Endothelial cell of umbilical vein (primary cell): ENCODE data around the gene LRP1B. TPM values are rescaled to one million over a fixed set of nuclear protein-coding genes. Genes with fewer than 3 reads are reported as not detected.

Experiments used
- BruUV-seq: library from RNA; stranded (reverse); fragments of 400-500 nt; replicated peaks from 2 replicates; lab custom pipeline; 2021; lab: Mats Ljungman, UMichigan
- CTCF ChIA-PET: fragments of 300-600, 350-600 bp; sonication (Branson Sonifier 250); formaldehyde crosslinking; loops from one replicate; lab custom pipeline; 2021; ENCODE audit warnings: antibody characterized with exemption, inconsistent platforms; lab: Charles Lee
- POLR2A ChIA-PET: fragments of 300-600, 350-600 bp; sonication (Branson Sonifier 250); formaldehyde crosslinking; loops from one replicate; lab custom pipeline; 2021; ENCODE audit warnings: antibody characterized with exemption, inconsistent platforms; lab: Charles Lee
- DNase-seq: peaks from one replicate; pipeline ENCODE4 v3.0.0-alpha.2; 2011; ENCODE audit warnings: low read depth, low spot score
- FAIRE-seq: peaks from 2 replicates; lab custom pipeline; 2011; peaks lifted over from hg19 to GRCh38; lab: Jason Lieb, UNC
- H2AFZ ChIP-seq: 2 replicates; pipeline ENCODE4 v1.6.0; 2012; ENCODE audit warnings: low read depth, low read length, control low read depth, inconsistent platforms
- H3K27ac ChIP-seq: 2 replicates; pipeline ENCODE4 v1.5.1; 2011; ENCODE audit warnings: low read depth, mild to moderate bottlenecking, control low read depth, low read length, moderate library complexity; ENCODE audit not compliant: insufficient read depth
- H3K27me3 ChIP-seq, 2 experiments: 2 replicates each; pipeline versions ENCODE4 v1.6.0 to v1.6.1; 2011; ENCODE audit warnings: low read length in 2 of 2, mixed read lengths in 1 of 2; ENCODE audit not compliant: control insufficient read depth in 2 of 2, insufficient read depth in 2 of 2
- H3K36me3 ChIP-seq, 2 experiments: 2 replicates in 1 of 2; 3 replicates in 1 of 2; pipeline ENCODE4 v1.5.1; 2011; ENCODE audit warnings: low read length in 2 of 2, mild to moderate bottlenecking in 1 of 2, moderate library complexity in 1 of 2; ENCODE audit not compliant: control insufficient read depth in 2 of 2, insufficient read depth in 2 of 2; ENCODE audit errors: extremely low read depth in 1 of 2
- H3K4me1 ChIP-seq: 3 replicates; pipeline ENCODE4 v1.5.1; 2011; ENCODE audit warnings: mild to moderate bottlenecking, low read length; ENCODE audit not compliant: control insufficient read depth, insufficient read depth; ENCODE audit errors: extremely low read depth
- H3K4me2 ChIP-seq: 2 replicates; pipeline ENCODE4 v1.6.1; 2011; ENCODE audit warnings: low read length, control low read depth, mixed read lengths; ENCODE audit not compliant: insufficient read depth
- H3K4me3 ChIP-seq, 3 experiments: fragments of 200-600 bp in 1 of 3; sonication (generic), shearing (Covaris generic) in 1 of 3; replicated peaks in 1 of 3; 2 replicates each; pipeline ENCODE4 v1.5.1; 2011 to 2016; ENCODE audit warnings: control low read depth in 3 of 3, low read length in 3 of 3, mild to moderate bottlenecking in 2 of 3, inconsistent platforms in 1 of 3, low read depth in 1 of 3, moderate library complexity in 1 of 3; ENCODE audit not compliant: insufficient read depth in 1 of 3
- H3K79me2 ChIP-seq: 2 replicates; pipeline ENCODE4 v1.6.0; 2012; ENCODE audit warnings: low read length, inconsistent platforms; ENCODE audit not compliant: control insufficient read depth, insufficient read depth
- H3K9ac ChIP-seq: replicated peaks from 2 replicates; pipeline ENCODE3; 2011; ENCODE audit warnings: low read length, control low read depth; ENCODE audit not compliant: insufficient read depth; ENCODE audit errors: extremely low read depth
- H3K9me1 ChIP-seq: replicated peaks from 3 replicates; pipeline ENCODE4 v1.6.0; 2011; ENCODE audit warnings: mild to moderate bottlenecking, low read length; ENCODE audit not compliant: control insufficient read depth, insufficient read depth; ENCODE audit errors: extremely low read depth
- H3K9me3 ChIP-seq: replicated peaks from 2 replicates; pipeline ENCODE4 v1.5.1; 2012; ENCODE audit warnings: low read length, inconsistent platforms; ENCODE audit not compliant: control insufficient read depth, insufficient read depth
- H4K20me1 ChIP-seq: replicated peaks from 2 replicates; pipeline ENCODE3; 2011; ENCODE audit warnings: mild to moderate bottlenecking, low read length; ENCODE audit not compliant: control insufficient read depth, insufficient read depth; ENCODE audit errors: extremely low read depth
- CTCF ChIP-seq, 2 donors: IDR thresholded peaks; 1 replicate in 1 of 2; 2 replicates in 1 of 2; pipeline ENCODE4 v1.5.1; 2011; ENCODE audit warnings: low read length in 2 of 2, mild to moderate bottlenecking in 2 of 2, moderate library complexity in 2 of 2, control low read depth in 1 of 2, inconsistent platforms in 1 of 2, low read depth in 1 of 2; ENCODE audit not compliant: insufficient read depth in 1 of 2; ENCODE audit errors: extremely low read depth in 1 of 2
- EZH2 ChIP-seq: IDR thresholded peaks from 2 replicates; pipeline ENCODE4 v1.6.1; 2012; ENCODE audit warnings: borderline replicate concordance, low read depth, mild to moderate bottlenecking, moderate library complexity, low read length, inconsistent platforms; ENCODE audit not compliant: severe bottlenecking
- FOS ChIP-seq: IDR thresholded peaks from 2 replicates; pipeline ENCODE4 v1.6.1; 2011; ENCODE audit warnings: mild to moderate bottlenecking, low read length, moderate library complexity, borderline replicate concordance; ENCODE audit not compliant: insufficient read depth
- GATA2 ChIP-seq: IDR thresholded peaks from 2 replicates; pipeline ENCODE4 v1.7.0; 2011; ENCODE audit warnings: low read depth, mild to moderate bottlenecking, moderate library complexity, mixed read lengths, low read length; ENCODE audit not compliant: insufficient read length, insufficient read depth
- JUN ChIP-seq: IDR thresholded peaks from 2 replicates; pipeline ENCODE4 v1.6.1; 2011; ENCODE audit warnings: borderline replicate concordance, low read depth; ENCODE audit not compliant: insufficient read length, insufficient read depth
- MAX ChIP-seq: IDR thresholded peaks from 2 replicates; pipeline ENCODE4 v1.6.1; 2011; ENCODE audit not compliant: insufficient read depth, insufficient read length
- MYC ChIP-seq: IDR thresholded peaks from one replicate; pipeline ENCODE4 v1.6.1; 2011; ENCODE audit warnings: mild to moderate bottlenecking, low read depth, low read length
- POLR2A ChIP-seq: IDR thresholded peaks from 2 replicates; pipeline ENCODE4 v1.6.1; 2012; ENCODE audit warnings: low read depth, mild to moderate bottlenecking, control low read depth, low read length
- POLR2AphosphoS5 ChIP-seq: IDR thresholded peaks from 2 replicates; pipeline ENCODE4 v1.6.1; 2012; ENCODE audit warnings: low read depth, mild to moderate bottlenecking, control low read depth, low read length, moderate library complexity; ENCODE audit not compliant: insufficient read depth
- dilution Hi-C: fragments of 300-500 bp; cut with MboI; formaldehyde crosslinking; loops from one replicate; pipeline ENCODE4 v1.15.0; 2019; ENCODE audit warnings: low sequenced_read_pairs; ENCODE audit not compliant: extremely low pct_ligation_motif_present
- intact Hi-C: fragments of 100-400 bp; cut with micrococcal nuclease; formaldehyde crosslinking; loops from one replicate; pipeline ENCODE4 v1.10.0; 2022
- polyA plus RNA-seq, 4 experiments: library from polyadenylated mRNA; depleted of rRNA in 3 of 4; stranded (reverse) in 3 of 4; unstranded in 1 of 4; fragments of >200 nt; gene quantifications; 2 replicates each; pipeline versions ENCODE4 v1.2.1 to v1.2.3, GENCODE V29; 2011 to 2012; ENCODE audit warnings: missing spikeins in 1 of 4
- total RNA-seq: library from RNA; stranded (reverse); gene quantifications from 2 replicates; pipeline ENCODE4 v1.2.3, GENCODE V29; 2021

LRP1B gene
- total and polyA plus RNA-seq, 2 donors (not counting 3 experiments of a cell fraction or from before 2014, with no cell fraction given) = 0.03 to 0.07 TPM

- TF ChIP-seq EZH2 (no peak), JUN (no peak), MYC (no peak), GATA2 (no peak), FOS (no peak), POLR2AphosphoS5 (no peak), MAX (no peak), CTCF (IDR thresholded peaks at IDR 0.05; ENCODE audit: extremely low read depth in 1 of 2, insufficient read depth in 1 of 2, low read depth in 1 of 2, low read length in 2 of 2) (no peak), POLR2A (no peak)
- Histone ChIP-seq H3K4me2 (no peak overlapping the region), H3K36me3 (no peaks in the 10 kb centered on the region), H3K4me3 (no peak overlapping the region), H3K9me3 (no peaks in the 10 kb centered on the region), H3K9ac (no peak overlapping the region), H2AFZ (no peak overlapping the region), H3K9me1 (no peaks in the 10 kb centered on the region), H3K79me2 (no peaks in the 10 kb centered on the region), H3K4me1 (no peaks in the 10 kb centered on the region), H3K27me3 (peaks cover 0 to 2% of the 10 kb centered on the region in 2 experiments), H4K20me1 (no peaks in the 10 kb centered on the region), H3K27ac (no peak overlapping the region)
- DNase-seq (no peak), FAIRE-seq (no peak)
- dilution Hi-C loops = no loop called here
- intact Hi-C loops = no loop called here
- no TSS peak for BruUV-seq
- ChIA-PET POLR2A (no interaction called here), CTCF (interaction anchor here (1.2 to 1.6 kb wide), 2 partner anchors 9 to 486 kb away, joined by 3 read pairs; no protein-coding TSS in a partner anchor)
These were observed 476.5 kb downstream of the LRP1B start for GRCh38 chr2:141654311-141654710.
